GM18499 (cell line): Measurements from ENCODE around the gene MBD5.
"Not testable (repeated sequence)": the region's sequence is repeated elsewhere in the genome, so short reads cannot be mapped to it uniquely, and the experiment has no call there.

Experiments
- ATAC-seq: cut with Tn5 transposase; IDR thresholded peaks from one replicate; pipeline ENCODE4 v1.9.1; 2021; ENCODE audit warnings: moderate number of reproducible peaks; ENCODE audit not compliant: insufficient read depth, unreplicated experiment

Gene MBD5

DNA sequence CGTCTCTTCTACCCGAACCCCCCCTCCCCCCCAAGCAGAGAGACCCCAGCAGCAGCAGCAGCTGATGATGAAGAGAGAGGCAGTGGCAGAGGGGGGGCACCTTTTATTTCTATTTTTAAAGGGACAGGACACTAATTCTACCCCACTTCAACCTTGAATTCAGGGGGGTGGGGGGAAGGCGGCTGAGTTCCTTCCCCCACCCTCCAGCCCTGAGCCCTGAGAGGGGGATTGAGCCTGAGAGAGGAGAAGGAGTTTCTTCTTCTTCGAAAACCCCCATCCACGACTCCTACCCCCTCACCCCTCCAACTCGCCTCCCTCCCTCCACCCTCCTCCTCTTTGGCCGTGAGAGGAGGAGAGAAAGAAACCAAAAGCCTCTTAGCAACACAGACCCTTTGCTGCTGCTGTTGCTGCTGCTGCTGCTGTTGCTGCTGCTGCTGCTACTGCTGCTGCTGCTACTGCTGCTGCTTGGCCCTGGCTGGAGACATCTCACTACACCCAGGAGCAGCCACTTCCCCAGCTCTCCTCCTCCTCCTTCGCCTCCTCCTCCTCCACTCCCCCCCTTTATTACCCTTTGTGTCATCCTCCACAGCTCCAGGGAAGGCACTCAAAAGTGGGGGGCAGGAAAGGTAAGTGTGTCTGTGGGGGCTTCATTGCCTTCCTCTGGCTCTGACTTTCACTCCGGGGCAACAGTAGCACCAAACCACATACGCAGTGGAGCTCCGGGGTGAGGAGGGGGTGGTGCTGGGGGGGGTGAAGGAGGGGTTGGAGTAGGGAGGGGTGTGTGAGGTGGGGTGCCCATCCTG, at the start of gene MBD5:
Gene MBD5 (plus strand): TSS at position 33 of the 803 bp plus-strand sequence.
- peak; percentile 16 for ATAC-seq

DNA sequence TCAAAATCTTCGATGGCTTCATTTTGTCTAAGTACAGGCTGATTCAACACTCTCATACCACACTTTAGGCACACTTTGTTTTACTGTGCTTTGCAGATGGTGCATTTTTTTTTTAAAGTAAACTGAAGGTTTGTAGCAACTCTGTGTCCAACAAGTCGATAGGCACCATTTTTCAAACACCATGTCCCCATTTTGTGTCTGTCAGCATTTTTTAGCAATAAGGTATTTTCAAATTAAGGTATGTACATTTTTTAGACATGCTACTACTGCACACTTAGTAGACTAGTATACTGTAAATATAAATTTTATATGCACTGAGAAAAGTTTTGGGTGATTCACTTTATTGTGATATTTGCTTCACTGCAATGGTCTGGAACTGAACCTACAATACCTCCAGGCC, 44.8 kb upstream of the MBD5 start:
- no peak for ATAC-seq

DNA sequence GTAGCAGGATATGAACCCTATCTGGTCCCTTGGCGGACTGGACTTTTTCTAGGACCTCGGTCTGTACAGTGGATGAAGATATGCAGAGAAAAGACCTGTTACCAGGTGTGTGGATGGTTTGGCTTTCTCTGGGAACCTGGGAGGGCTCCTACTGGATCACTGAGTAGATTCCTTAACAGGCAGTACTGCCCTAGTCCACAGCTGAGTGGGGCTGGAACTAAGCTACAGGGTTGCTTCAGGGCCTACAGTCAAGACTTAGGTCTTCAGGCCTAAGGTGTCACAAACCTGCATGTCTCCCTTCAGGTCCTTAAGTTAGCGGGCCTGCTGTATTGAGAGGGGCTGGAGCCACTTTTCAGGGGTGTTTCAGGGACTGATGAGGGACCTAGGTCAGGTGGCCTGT, 43.2 kb upstream of the MBD5 start:
- no peak for ATAC-seq

DNA sequence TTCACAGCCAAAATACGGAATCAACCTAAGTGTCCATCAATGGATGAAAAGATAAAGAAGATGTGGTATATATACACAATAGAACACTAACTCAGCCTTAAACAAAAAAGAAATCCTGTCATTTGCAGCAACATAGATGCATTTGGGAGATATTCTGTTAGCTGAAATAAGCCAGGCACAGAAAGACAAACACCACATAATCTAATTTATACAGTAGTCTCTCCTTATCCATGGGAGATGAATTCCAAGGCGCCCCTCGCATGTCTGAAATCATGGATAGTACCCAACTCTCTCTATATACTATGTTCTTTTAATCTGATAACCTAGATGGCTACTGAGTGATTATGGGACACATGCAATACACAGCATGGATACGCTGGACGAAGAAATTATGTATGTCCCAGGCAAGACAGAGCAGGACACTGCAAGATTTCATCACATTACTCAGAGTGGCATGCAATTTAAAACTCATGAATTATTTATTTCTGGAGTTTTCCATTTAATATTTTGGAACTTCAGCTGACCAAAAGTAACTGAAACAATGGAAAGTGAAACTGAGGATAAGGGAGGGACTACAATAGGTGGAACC, 39.9 kb upstream of the MBD5 start:
- no peak for ATAC-seq

DNA sequence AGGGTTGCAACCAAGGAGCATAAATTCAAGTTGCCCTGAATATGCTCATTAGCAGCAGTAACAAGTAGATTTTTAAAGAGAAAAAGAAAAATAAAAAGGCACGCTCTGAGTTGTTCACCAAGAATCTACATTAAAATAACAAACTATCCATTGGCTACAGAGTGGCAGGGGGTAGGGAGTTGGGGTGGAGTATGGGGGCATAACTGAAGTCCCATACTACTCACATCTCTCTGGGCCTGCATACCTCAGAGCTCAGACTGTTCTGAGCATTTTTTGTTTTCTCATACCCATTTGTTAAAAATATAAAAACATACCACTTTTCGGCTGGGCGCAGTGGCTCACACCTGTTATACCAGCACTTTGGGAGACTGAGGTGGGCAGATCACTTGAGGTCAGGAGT, 31.8 kb upstream of the MBD5 start:
- ATAC-seq = no peak

DNA sequence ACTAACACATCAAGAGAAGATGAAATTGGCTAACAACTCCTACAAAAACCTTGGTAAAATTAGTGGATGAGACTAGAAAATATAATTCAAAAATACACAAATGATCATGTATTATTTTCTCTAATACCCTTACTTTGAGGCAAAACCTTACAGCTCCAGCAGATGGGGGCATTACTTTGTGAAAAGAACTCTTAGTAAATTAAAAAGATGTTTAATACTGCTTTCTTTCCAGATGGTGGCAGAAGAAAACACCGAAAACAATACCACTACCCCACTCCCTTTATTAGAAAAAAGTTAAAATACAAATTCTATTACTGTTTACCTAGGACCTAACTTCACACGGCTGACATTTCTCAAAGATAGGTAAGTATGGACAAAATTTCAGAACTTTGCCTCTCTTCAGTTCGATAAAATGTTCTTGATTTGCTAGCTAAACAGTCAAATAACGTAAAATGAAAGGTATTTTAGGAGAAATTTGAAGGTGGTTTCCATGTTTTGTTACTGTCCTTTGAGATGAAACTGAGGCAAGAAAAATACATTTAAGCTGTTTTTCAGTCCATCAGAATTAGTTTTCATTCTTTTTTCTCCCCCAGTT, 31.0 kb upstream of the MBD5 start:
- peak; percentile 63 for ATAC-seq

DNA sequence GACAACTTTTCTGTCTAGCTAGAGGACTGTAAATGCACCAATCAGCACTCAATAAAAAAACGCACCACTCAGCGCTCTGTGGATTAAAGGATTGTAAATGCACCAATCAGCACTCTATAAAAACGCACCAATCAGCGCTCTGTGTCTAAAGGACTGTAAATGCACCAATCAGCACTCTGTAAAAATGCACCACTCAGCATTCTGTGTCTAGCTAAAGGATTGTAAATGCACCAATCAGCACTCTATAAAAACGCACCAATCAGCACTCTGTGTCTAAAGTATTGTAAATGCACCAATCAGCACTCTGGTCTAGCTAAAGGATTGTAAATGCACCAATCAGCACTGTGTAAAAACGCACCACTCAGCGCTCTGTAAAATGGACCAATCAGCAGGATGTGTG, 25.9 kb upstream of the MBD5 start:
- ATAC-seq = not testable (repeated sequence)

DNA sequence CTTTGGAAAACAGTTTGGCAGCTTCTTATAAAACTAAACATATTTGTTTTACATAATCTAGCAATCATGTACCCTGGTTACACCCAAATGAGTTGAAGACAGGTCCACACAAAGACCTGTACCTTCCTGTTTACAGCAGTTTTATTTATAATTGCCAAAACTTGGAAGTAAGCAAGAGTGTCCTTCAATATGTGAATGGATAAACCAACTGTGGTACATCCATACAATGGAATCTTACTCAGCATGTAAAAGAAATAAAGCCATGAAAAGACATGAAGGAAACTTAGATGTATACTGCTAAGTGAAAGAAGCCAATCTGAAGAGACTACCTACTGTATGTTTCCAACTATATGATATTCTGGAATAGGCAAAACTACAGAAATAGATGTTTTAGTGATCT, 24.1 kb upstream of the MBD5 start:
- ATAC-seq = no peak

DNA sequence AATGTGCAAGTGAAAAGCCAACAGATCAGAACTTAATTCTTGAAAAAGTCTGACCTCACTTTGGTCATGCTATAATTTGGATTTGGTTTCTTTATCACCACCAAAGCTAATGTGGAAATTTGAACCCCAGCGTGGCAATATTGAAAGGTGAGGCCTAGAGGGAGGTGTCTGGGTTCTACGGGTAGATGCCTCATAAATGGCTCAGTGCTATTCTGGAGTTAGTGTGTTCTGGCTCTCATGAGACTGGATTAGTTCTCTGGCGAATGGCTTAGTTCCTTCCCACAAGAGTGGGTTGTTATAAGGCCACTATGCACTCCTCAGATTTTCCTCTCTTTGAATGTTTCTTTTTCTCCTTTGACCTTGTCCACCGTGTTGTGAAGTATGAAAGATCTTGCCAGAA, 22.7 kb upstream of the MBD5 start:
- ATAC-seq = no peak

DNA sequence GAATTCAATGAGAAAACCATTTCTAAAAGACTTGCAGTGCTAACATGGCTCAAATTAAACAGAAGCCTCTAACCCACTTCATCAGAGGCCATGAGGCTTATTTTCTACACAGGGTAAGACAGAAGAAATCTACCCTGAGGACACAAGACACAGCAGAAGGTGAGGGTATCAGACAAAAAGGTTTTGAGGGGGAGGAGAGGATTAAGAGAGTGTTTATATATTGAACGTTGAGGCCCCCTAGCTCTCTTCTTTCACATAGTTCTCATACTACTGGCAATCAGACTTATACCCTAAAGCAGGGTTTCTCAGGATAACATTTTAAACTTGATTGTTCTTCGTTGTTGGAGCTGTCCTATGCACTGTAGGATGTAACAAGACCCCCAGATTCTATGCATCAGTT, 21.8 kb upstream of the MBD5 start:
- ATAC-seq = no peak

DNA sequence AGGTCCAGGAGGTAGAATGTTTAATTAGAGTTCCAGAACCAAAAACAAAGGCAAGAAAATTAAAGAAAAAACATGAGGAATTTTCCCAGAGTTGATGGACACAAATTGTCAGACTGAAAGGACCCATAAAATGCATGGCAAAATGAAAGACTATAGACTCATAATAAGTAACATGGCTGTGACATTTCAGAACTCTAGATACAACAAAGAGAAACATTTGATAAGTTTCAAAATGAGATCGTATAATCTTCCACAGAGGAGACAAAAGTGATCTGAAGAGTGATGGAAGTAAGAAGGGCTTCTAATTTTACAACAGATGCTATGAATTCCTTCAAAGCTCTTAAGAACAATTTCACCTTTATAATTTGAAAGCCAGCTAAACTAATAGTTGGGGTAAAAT, 20.8 kb upstream of the MBD5 start:
- ATAC-seq = no peak

DNA sequence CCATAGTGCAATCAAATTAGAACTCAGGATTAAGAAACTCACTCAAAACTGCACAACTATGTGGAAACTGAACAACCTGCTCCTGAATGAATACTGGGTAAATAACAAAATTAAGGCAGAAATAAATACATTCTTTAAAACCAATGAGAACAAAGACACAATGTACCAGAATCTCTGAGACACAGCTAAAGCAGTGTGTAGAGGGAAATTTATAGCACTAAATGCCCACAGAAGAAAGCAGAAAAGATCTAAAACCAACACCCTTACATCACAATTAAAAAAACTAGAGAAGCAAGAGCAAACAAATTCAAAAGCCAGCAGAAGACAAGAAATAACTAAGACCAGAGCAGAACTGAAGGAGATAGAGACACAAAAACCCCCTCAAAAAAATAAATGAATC, 18.5 kb upstream of the MBD5 start:
- not testable (repeated sequence) for ATAC-seq

DNA sequence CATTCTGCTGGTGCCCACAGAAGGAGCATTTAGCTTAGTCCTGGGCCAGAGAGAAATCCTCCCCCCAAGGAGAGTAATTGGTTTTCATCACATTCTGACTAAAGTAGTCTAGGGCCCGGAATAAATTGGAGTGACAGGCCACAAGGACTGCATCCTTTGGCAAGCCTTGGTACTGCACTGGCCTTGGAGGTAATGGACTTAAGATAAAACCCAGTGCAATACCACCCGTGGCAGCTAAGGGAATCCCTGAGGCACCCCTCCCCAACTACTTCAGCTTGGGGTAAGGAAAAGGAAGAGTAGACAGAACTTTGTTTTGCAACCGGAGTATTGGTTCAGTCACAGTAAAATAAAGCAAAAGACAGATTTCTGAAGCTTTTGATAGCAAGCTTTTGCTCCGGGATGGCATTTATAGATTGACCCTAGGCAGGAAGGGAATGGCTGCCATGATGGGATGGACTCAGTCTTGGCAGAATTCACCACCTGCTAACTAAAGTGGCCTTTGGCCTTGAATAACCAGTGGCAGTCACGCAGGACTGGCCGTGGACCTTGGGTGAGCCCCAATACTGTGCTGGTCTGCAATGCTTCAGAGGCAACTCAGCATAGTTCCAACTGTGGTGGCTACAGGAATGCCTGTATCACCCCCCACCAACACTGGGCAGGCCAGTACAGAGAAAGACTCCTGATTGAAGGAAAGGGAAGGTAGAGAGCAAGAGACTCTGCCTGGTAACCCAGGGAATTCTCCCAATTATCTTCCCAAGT, 14.5 kb upstream of the MBD5 start:
- ATAC-seq = no peak

DNA sequence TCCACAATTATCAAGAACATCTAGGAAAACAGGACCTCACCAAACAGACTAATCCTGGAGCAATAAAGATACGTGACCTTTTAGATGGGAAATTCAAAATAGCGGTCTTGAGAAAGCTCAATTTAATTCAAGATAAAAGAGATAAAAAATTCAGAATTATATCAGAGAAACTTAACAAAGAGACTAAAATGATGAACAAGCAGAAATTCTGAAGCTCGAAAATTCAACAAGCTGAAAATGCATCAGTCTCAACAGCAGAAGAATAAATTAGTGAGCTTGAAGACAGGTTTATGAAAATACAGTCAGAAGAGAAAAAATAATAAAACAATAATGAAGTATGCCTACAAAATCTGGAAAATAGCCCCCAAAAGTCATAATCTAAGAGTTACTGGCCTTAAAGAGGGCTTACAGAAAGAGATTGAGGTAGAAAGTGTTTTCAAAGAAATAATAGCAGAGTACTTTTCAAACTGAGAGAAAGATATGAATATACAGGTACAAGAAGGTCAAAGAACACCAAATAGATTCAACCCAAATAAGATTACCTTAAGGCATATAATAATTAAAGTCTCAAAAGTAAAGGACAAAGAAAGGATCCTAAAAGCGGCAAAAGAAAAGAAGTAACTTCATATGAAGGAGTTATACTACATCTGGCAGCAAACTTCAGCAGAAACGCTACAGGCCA, 13.5 kb upstream of the MBD5 start:
- ATAC-seq = no peak

DNA sequence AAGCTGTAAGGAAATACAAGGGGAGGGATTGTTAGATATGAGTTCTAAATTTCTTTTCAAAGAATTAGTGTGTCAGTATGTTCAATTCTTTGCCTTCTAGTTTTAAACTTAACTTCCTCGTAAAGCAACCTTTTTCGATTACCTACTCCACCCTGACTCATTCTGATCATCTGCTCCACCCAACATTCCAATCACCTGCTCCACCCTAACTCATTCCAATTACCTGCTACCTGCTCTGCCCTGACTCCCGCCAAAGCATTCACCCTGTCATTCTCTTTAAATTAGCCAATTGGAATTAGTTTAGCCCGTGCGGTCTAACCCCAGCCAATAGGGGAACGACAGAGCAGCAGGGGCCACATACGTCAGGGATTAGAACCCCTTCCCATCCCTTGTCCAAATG, 12.5 kb upstream of the MBD5 start:
- not testable (repeated sequence) for ATAC-seq

DNA sequence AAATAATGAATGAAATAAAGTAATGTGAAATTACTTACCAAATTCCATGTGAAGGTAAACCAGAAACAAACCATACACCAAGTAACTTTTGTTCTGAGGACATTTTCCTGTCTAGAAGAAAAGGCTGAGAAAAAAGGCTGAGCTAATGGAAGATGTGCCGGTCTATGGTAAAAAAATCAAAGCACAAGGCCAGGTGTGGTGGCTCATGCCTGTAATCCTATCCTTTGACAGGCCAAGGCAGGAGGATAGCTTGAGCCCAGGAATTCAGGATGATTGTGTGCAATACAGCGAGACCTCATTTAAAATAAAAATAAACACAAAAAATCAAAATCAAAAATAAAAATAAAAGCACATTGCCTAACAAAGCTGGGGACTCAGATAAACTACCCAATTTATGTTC, 7.0 kb upstream of the MBD5 start:
- ATAC-seq = no peak

DNA sequence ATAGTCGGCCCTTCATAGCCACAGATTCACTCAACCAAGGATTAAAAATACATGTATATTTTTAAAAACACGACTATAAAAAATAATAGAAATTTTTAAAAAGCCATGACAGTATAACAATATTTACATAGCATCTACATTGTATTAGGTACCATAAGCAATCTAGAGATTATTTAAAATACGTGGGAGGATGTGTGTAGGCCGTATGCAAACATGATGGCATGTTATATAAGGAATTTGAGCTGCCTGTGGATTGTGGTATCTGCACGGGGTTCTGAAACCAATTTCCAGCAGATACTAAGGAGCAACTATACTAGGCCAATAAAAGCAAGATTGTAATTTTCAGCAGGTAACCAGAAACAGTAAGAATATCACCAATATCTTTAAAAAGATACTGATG, 6.3 kb upstream of the MBD5 start:
- ATAC-seq = no peak

DNA sequence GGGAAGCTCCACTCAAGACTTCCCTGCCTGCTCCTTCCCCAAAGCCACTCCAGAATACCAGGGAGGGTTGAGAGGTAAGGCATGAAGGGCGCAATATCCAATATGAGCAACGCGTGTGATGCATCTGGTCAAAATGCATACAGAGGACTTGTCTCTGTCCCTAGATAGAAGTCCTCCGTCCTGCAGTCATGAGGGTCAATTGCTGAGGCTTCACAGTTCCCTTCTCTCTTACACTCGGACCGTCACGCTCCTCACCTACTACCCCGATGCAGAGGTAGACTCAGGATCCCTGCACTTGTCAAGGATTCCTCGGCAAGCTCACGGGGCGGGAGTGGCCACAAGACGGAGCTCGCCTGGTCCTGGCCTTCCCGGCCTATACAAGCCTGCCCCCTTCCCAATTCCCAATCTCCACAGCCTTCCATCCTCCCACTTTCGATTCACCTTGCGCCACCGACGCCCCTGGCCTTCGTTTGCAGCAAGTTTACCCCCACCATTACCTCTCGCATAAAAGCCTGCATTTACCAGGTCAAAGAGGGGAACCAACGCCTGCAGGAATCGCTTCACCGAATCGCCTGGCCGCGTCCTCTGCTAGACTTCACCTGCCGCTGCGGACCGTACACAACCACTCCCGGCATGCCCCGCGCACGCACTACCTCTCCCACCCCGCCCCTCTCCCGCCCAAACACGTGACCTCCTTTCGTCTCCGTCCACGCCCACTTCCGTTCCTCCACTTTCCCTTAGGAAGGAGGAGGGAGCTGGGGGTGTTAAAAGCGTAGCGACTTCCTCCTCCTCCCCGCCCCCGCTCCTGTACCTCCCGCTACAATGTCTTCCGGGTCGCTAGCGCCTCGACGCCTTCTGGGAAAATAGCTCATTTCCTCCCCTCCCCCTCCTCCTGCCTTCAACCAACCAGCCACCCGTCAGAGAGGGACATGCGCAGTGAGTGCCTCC, 506 bp upstream of the MBD5 start, which contains the start of gene ORC4:
Gene ORC4 (minus strand): TSS at position 627 of the 948 bp plus-strand sequence. CDS start 44,779 bp downstream, outside the sequence.
- peak; percentile 45 for ATAC-seq

DNA sequence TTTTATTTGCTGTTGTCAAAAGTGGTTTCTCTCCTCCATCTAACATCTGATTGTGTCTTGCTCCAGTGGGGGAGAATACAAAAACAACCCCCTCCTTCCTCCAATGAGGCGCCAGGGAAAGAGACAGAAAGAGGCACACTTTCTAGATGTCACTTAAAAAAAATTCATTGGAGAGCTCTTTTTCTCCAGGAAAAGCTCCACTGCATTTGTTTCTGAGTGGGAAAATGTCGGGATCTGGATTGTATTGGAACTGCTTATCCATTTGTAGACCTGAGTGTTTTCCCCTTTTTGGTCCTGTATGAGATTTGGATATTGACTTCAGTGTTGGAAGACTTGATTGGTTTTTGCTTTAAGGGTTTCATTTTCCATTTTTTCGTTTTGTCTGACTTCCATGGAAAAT, 995 bp downstream of the MBD5 start:
- no peak for ATAC-seq
